Neural cell (in vitro differentiated cells): ENCODE measurements around the gene CBL. TPM values are rescaled to one million over a fixed set of nuclear protein-coding genes. Genes with fewer than 3 reads are reported as not detected.
"Not testable (repeated sequence)": the region's sequence is repeated elsewhere in the genome, so short reads cannot be mapped to it uniquely, and the experiment has no call there.

ENCODE experiments used
- H2AFZ ChIP-seq: fragments of 200-600, 300-800 bp; sonication (generic), shearing (Covaris generic); 2 replicates; pipeline ENCODE4 v1.6.0; 2014; ENCODE audit warnings: low read depth, mild to moderate bottlenecking, antibody characterized with exemption, low read length, moderate library complexity
- H3F3A ChIP-seq: fragments of 200-600 bp; shearing (Covaris generic); 2 replicates; pipeline ENCODE4 v1.6.1; 2016; ENCODE audit warnings: mild to moderate bottlenecking, moderate library complexity, mixed read lengths, antibody characterized with exemption, low read length; ENCODE audit not compliant: insufficient read depth, poor library complexity, severe bottlenecking
- H3K27ac ChIP-seq: fragments of 200-600, 300-800 bp; sonication (generic), shearing (Covaris generic); 2 replicates; pipeline ENCODE4 v1.5.1; 2014; ENCODE audit warnings: mild to moderate bottlenecking, low read length, moderate library complexity
- H3K27me3 ChIP-seq: fragments of 300-800, 200-600 bp; sonication (generic), shearing (Covaris generic); 2 replicates; pipeline ENCODE4 v1.6.0; 2014; ENCODE audit warnings: mild to moderate bottlenecking, low read depth, low read length, moderate library complexity; ENCODE audit not compliant: insufficient read depth
- H3K36me3 ChIP-seq: fragments of 300-800, 200-600 bp; sonication (generic), shearing (Covaris generic); 2 replicates; pipeline ENCODE4 v1.5.1; 2014; ENCODE audit warnings: mild to moderate bottlenecking, antibody characterized with exemption, low read length, moderate library complexity; ENCODE audit not compliant: insufficient read depth
- H3K4me2 ChIP-seq: fragments of 300-800, 200-600 bp; sonication (generic), shearing (Covaris generic); 2 replicates; pipeline ENCODE4 v1.6.0; 2014; ENCODE audit warnings: mild to moderate bottlenecking, low read length
- H3K4me3 ChIP-seq: fragments of 300-800, 200-600 bp; sonication (generic), shearing (Covaris generic); 2 replicates; pipeline ENCODE4 v1.5.1; 2014; ENCODE audit warnings: mild to moderate bottlenecking, low read length, moderate library complexity
- H3K79me2 ChIP-seq: fragments of 200-600 bp; shearing (Covaris generic); replicated peaks from 2 replicates; pipeline ENCODE4 v1.6.0; 2014; ENCODE audit warnings: mild to moderate bottlenecking, low read length, moderate library complexity; ENCODE audit not compliant: insufficient read depth
- H3K9ac ChIP-seq: fragments of 300-800, 200-600 bp; sonication (generic), shearing (Covaris generic); 2 replicates; pipeline ENCODE4 v1.6.1; 2016; ENCODE audit warnings: mild to moderate bottlenecking, low read length, mixed read lengths
- H3K9me2 ChIP-seq: fragments of 200-600 bp; shearing (Covaris generic); 2 replicates; pipeline ENCODE4 v1.6.1; 2016; ENCODE audit warnings: mild to moderate bottlenecking, low read length, mixed read lengths; ENCODE audit not compliant: insufficient read depth
- H3K9me3 ChIP-seq: fragments of 200-600, 300-800 bp; sonication (generic), shearing (Covaris generic); 2 replicates; pipeline ENCODE4 v1.6.1; 2016; ENCODE audit warnings: mild to moderate bottlenecking, mixed run types, low read length, moderate library complexity, mixed read lengths
- H4K20me1 ChIP-seq: fragments of 200-600 bp; shearing (Covaris generic); 2 replicates; pipeline ENCODE4 v1.6.1; 2016; ENCODE audit warnings: mild to moderate bottlenecking, mixed run types; ENCODE audit not compliant: insufficient read depth
- EP300 ChIP-seq: fragments of 450-650 bp; conservative IDR thresholded peaks from 2 replicates; pipeline ENCODE4 v1.6.1; 2014; ENCODE audit warnings: antibody characterized with exemption, mild to moderate bottlenecking, moderate library complexity; ENCODE audit not compliant: poor library complexity, severe bottlenecking
- EZH2 ChIP-seq: fragments of 200-600, 300-800 bp; shearing (Covaris generic), sonication (generic); IDR thresholded peaks from 2 replicates; pipeline ENCODE4 v1.6.1; 2014; ENCODE audit warnings: antibody characterized with exemption, low read length, borderline replicate concordance, mild to moderate bottlenecking; ENCODE audit not compliant: insufficient read depth, poor library complexity, severe bottlenecking
- MXI1 ChIP-seq: fragments of 450-650 bp; conservative IDR thresholded peaks from 2 replicates; pipeline ENCODE4 v1.6.1; 2014; ENCODE audit warnings: antibody characterized with exemption, mild to moderate bottlenecking; ENCODE audit not compliant: poor library complexity, severe bottlenecking
- POLR2AphosphoS5 ChIP-seq: IDR thresholded peaks from 2 replicates; pipeline ENCODE4 v1.6.1; 2012
- RAD21 ChIP-seq: fragments of 450-650 bp; conservative IDR thresholded peaks from 2 replicates; pipeline ENCODE4 v1.6.1; 2014; ENCODE audit warnings: antibody characterized with exemption, mild to moderate bottlenecking, moderate library complexity
- REST ChIP-seq: IDR thresholded peaks from 2 replicates; pipeline ENCODE4 v1.6.1; 2012; ENCODE audit warnings: borderline replicate concordance
- SMC3 ChIP-seq: fragments of 450-650 bp; conservative IDR thresholded peaks from 2 replicates; pipeline ENCODE4 v1.6.1; 2014; ENCODE audit warnings: antibody characterized with exemption, mild to moderate bottlenecking, moderate library complexity; ENCODE audit not compliant: poor library complexity
- TAF1 ChIP-seq: IDR thresholded peaks from 2 replicates; pipeline ENCODE4 v1.6.1; 2012; ENCODE audit warnings: low read depth
- polyA plus RNA-seq: library from polyadenylated mRNA; depleted of rRNA; stranded (reverse); fragments of >200 nt; gene quantifications from 2 replicates; pipeline ENCODE4 v1.2.3, GENCODE V29; 2014
- TF ChIP-seq, protein P1 (sequence below): fragments of 450-650 bp; IDR thresholded peaks from 2 replicates; pipeline ENCODE4 v1.5.1; 2014; ENCODE audit warnings: antibody characterized with exemption, mild to moderate bottlenecking, moderate library complexity; ENCODE audit not compliant: poor library complexity, severe bottlenecking

CBL gene
- polyA plus RNA-seq, 1 donor from 2014 or later = 10.5 TPM

DNA sequence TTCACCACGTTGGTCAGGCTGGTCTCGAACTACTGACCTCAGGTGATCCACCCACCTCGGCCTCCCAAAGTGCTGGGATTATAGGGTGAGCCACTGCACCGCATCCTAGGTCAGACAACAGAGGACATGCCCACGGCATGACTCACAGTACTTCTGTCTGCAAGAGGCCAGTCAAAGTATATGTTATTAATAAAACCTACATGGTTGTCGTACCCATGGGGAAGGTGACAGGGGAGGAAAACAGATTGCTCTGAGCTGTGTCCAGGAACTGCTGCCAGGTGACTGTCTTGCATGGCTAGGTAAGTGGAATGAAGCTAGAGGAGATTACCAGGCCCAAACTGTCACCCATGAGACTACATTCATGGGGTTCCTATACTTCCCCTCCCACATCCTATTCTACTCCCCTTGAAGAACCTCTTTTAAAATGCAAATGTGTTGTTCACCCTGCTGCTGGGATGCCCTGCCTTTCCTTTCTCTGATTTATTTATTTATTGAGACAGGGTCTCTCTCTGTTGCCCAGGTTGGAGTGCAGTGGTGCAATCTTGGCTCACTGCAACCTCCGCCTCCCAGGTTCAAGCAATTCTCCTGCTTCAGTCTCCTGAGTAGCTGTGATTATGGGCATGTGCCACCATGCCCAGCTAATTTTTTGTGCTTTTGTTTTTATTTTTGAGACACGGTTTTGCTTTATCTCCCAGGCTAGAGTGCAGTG lies 39.6 kb upstream of the CBL start:
- Histone ChIP-seq H3K27ac (no peak overlapping the region), H3K27me3 (peaks cover 13% of the 10 kb centered on the region), H3F3A (no peaks in the 10 kb centered on the region), H3K36me3 (no peaks in the 10 kb centered on the region), H4K20me1 (no peaks in the 10 kb centered on the region), H3K9me2 (no peaks in the 10 kb centered on the region), H3K9ac (no peak overlapping the region), H3K9me3 (no peaks in the 10 kb centered on the region), H3K4me2 (no peak overlapping the region), H3K79me2 (no peaks in the 10 kb centered on the region), H3K4me3 (no peak overlapping the region), H2AFZ (no peak overlapping the region)
- TF ChIP-seq TAF1 = no peak
- TF ChIP-seq POLR2AphosphoS5 = no peak
- TF ChIP-seq, protein P1, sequence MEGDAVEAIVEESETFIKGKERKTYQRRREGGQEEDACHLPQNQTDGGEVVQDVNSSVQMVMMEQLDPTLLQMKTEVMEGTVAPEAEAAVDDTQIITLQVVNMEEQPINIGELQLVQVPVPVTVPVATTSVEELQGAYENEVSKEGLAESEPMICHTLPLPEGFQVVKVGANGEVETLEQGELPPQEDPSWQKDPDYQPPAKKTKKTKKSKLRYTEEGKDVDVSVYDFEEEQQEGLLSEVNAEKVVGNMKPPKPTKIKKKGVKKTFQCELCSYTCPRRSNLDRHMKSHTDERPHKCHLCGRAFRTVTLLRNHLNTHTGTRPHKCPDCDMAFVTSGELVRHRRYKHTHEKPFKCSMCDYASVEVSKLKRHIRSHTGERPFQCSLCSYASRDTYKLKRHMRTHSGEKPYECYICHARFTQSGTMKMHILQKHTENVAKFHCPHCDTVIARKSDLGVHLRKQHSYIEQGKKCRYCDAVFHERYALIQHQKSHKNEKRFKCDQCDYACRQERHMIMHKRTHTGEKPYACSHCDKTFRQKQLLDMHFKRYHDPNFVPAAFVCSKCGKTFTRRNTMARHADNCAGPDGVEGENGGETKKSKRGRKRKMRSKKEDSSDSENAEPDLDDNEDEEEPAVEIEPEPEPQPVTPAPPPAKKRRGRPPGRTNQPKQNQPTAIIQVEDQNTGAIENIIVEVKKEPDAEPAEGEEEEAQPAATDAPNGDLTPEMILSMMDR = no peak
- no peak for TF ChIP-seq EP300
- no peak for TF ChIP-seq EZH2
- TF ChIP-seq SMC3 = no peak
- no peak for TF ChIP-seq RAD21
- TF ChIP-seq REST = no peak
- no peak for TF ChIP-seq MXI1

GRCh38 chr11:119167077-119167458 lies 39.1 kb upstream of the CBL start:
- not testable (repeated sequence) for H2AFZ ChIP-seq, H3K4me3 ChIP-seq, H3K9me3 ChIP-seq, H3K79me2 ChIP-seq, H3K27ac ChIP-seq, H3F3A ChIP-seq, H4K20me1 ChIP-seq, H3K9me2 ChIP-seq, H3K9ac ChIP-seq, H3K36me3 ChIP-seq, H3K4me2 ChIP-seq
- H3K27me3 ChIP-seq = peaks cover 13% of the 10 kb centered on the region
